SK-N-SH (cell line): ENCODE data around the gene ZNF892. TPM values are rescaled to one million over a fixed set of nuclear protein-coding genes. Genes with fewer than 3 reads are reported as not detected.

Experiments
- CTCF ChIA-PET: fragments of 300-600, 350-600 bp; formaldehyde crosslinking; extraction: SDS; loops from one replicate; lab custom pipeline; 2021; lab: Yijun Ruan, JAX
- POLR2A ChIA-PET: fragments of 350-600 bp; sonication (Branson Sonifier 250); formaldehyde crosslinking; extraction: SDS; loops from one replicate; lab custom pipeline; 2020; ENCODE audit warnings: antibody characterized with exemption, inconsistent platforms; lab: Yijun Ruan, JAX
- DNase-seq: peaks from one replicate; pipeline ENCODE4 v3.0.0; 2012
- H2AFZ ChIP-seq: fragments of 200-600 bp; sonication (generic); 2 replicates; pipeline ENCODE4 v1.8.1; 2016; ENCODE audit warnings: antibody characterized with exemption, mild to moderate bottlenecking, low read depth
- H3F3A ChIP-seq: fragments of 200-600 bp; sonication (generic); replicated peaks from 2 replicates; pipeline ENCODE3; 2016; ENCODE audit warnings: antibody characterized with exemption, mild to moderate bottlenecking; ENCODE audit not compliant: insufficient read depth
- H3K27ac ChIP-seq, 2 experiments: fragments of 200-500 bp in 1 of 2; fragments of 200-600 bp in 1 of 2; sonication (Bioruptor generic) in 1 of 2; sonication (generic), shearing (Covaris generic) in 1 of 2; 2 replicates each; pipeline versions ENCODE4 v1.5.1 to v1.6.1; 2014 to 2016; ENCODE audit warnings: low read depth in 2 of 2, inconsistent platforms in 1 of 2, low read length in 1 of 2, mild to moderate bottlenecking in 1 of 2, mixed read lengths in 1 of 2
- H3K27me3 ChIP-seq: fragments of 200-600 bp; sonication (generic), shearing (Covaris generic); 2 replicates; pipeline ENCODE4 v1.6.1; 2016; ENCODE audit warnings: mixed run types; ENCODE audit not compliant: insufficient read depth
- H3K36me3 ChIP-seq, 2 experiments: fragments of 200-500 bp in 1 of 2; fragments of 200-600 bp in 1 of 2; sonication (Bioruptor generic) in 1 of 2; sonication (generic) in 1 of 2; replicated peaks in 1 of 2; 2 replicates each; pipeline versions ENCODE3 to v1.5.1; 2014 to 2016; ENCODE audit warnings: low read length in 1 of 2, mild to moderate bottlenecking in 1 of 2; ENCODE audit not compliant: insufficient read depth in 2 of 2, control insufficient read depth in 1 of 2
- H3K4me1 ChIP-seq, 2 experiments: fragments of 200-500 bp in 1 of 2; fragments of 200-600 bp in 1 of 2; sonication (Bioruptor generic) in 1 of 2; sonication (generic), shearing (Covaris generic) in 1 of 2; 2 replicates each; pipeline versions ENCODE4 v1.5.1 to v1.6.1; 2014 to 2016; ENCODE audit warnings: low read depth in 1 of 2, low read length in 1 of 2, mixed run types in 1 of 2; ENCODE audit not compliant: insufficient read depth in 2 of 2, control insufficient read depth in 1 of 2
- H3K4me2 ChIP-seq: fragments of 200-600 bp; sonication (generic), shearing (Covaris generic); 2 replicates; pipeline ENCODE4 v1.6.1; 2017; ENCODE audit warnings: mixed run types
- H3K4me3 ChIP-seq, 2 experiments: fragments of 200-500 bp in 1 of 2; fragments of 200-600 bp in 1 of 2; sonication (Bioruptor generic) in 1 of 2; sonication (generic), shearing (Covaris generic) in 1 of 2; 2 replicates each; pipeline versions ENCODE4 v1.5.1 to v1.8.1; 2014 to 2016; ENCODE audit warnings: low read depth in 2 of 2, inconsistent platforms in 1 of 2, low read length in 1 of 2, mild to moderate bottlenecking in 1 of 2, mixed read lengths in 1 of 2, moderate library complexity in 1 of 2
- H3K79me2 ChIP-seq: fragments of 200-600 bp; sonication (generic); 2 replicates; pipeline ENCODE4 v1.8.1; 2017; ENCODE audit warnings: mild to moderate bottlenecking; ENCODE audit not compliant: insufficient read depth
- H3K9ac ChIP-seq: fragments of 200-600 bp; sonication (generic); 2 replicates; pipeline ENCODE4 v1.6.1; 2017; ENCODE audit warnings: mixed run types
- H3K9me2 ChIP-seq: fragments of 200-600 bp; sonication (generic); 2 replicates; pipeline ENCODE4 v1.6.1; 2017; ENCODE audit warnings: mixed run types
- H3K9me3 ChIP-seq: fragments of 200-600 bp; sonication (generic); 2 replicates; pipeline ENCODE4 v1.6.1; 2017; ENCODE audit warnings: mixed run types, mild to moderate bottlenecking, moderate library complexity
- H4K20me1 ChIP-seq: fragments of 200-600 bp; sonication (generic); 2 replicates; pipeline ENCODE4 v1.6.1; 2017; ENCODE audit warnings: mild to moderate bottlenecking, mixed run types; ENCODE audit not compliant: insufficient read depth
- CHD2 ChIP-seq: fragments of 150-350 bp; IDR thresholded peaks from 2 replicates; pipeline ENCODE4 v1.6.1; 2018; ENCODE audit warnings: low read length; ENCODE audit not compliant: partially characterized antibody
- EP300 ChIP-seq, 2 experiments: IDR thresholded peaks; 2 replicates each; pipeline versions ENCODE4 v1.4.0 to v1.6.1; 2012; ENCODE audit warnings: borderline replicate concordance in 1 of 2, low read depth in 1 of 2, low read length in 1 of 2
- EZH2phosphoT487 ChIP-seq: fragments of 200-600 bp; sonication (generic); IDR thresholded peaks from 2 replicates; pipeline ENCODE4 v1.6.1; 2017; ENCODE audit warnings: low read depth, mixed run types, mild to moderate bottlenecking, antibody characterized with exemption, moderate library complexity, borderline replicate concordance
- FOSL2 ChIP-seq: IDR thresholded peaks from 2 replicates; pipeline ENCODE4 v1.4.0; 2012; ENCODE audit warnings: low read depth, mild to moderate bottlenecking, moderate library complexity, borderline replicate concordance
- GABPA ChIP-seq: IDR thresholded peaks from 2 replicates; pipeline ENCODE4 v1.4.0; 2012; ENCODE audit warnings: low read depth, mild to moderate bottlenecking
- GATA2 ChIP-seq: sonication (generic); formaldehyde crosslinking; IDR thresholded peaks from 2 replicates; pipeline ENCODE4 v1.5.0; 2020; ENCODE audit warnings: mild to moderate bottlenecking, missing genetic modification reagents
- MXI1 ChIP-seq: IDR thresholded peaks from 2 replicates; pipeline ENCODE4 v1.6.1; 2012; ENCODE audit warnings: mild to moderate bottlenecking, low read depth, low read length, improper control_type of control experiment
- POLR2AphosphoS5 ChIP-seq: IDR thresholded peaks from 2 replicates; pipeline ENCODE4 v1.6.1; 2012; ENCODE audit warnings: low read depth, low read length
- RAD21 ChIP-seq: IDR thresholded peaks from 2 replicates; pipeline ENCODE4 v1.6.1; 2012; ENCODE audit warnings: mild to moderate bottlenecking, low read length
- RCOR1 ChIP-seq: fragments of 150-350 bp; IDR thresholded peaks from 2 replicates; pipeline ENCODE4 v1.6.1; 2017; ENCODE audit warnings: antibody characterized with exemption, low read length
- RXRA ChIP-seq: IDR thresholded peaks from 2 replicates; pipeline ENCODE4 v1.4.0; 2012; ENCODE audit warnings: low read depth, mild to moderate bottlenecking, borderline replicate concordance
- SIN3A ChIP-seq: IDR thresholded peaks from 2 replicates; pipeline ENCODE4 v1.6.1; 2012; ENCODE audit warnings: low read depth, mild to moderate bottlenecking, low read length, moderate library complexity, borderline replicate concordance
- SMC3 ChIP-seq: IDR thresholded peaks from 2 replicates; pipeline ENCODE4 v1.6.1; 2012; ENCODE audit warnings: low read depth, low read length, improper control_type of control experiment
- TCF12 ChIP-seq: IDR thresholded peaks from 2 replicates; pipeline ENCODE4 v1.4.0; 2012
- YY1 ChIP-seq: IDR thresholded peaks from 2 replicates; pipeline ENCODE4 v1.4.0; 2012; ENCODE audit warnings: low read depth, mild to moderate bottlenecking
- WGBS: methylation state at CpG from one replicate; pipeline ENCODE4 v1.1.6; 2017; ENCODE audit warnings: low lambda C conversion rate; 5-methylcytosine and 5-hydroxymethylcytosine counted together
- polyA plus RNA-seq, 3 experiments: library from polyadenylated mRNA; depleted of rRNA; stranded (reverse); fragments of >200 nt; gene quantifications; 2 replicates each; pipeline ENCODE4 v1.2.3, GENCODE V29; 2012
- TF ChIP-seq, protein P1 (sequence below): fragments of 150-350 bp; IDR thresholded peaks from 2 replicates; pipeline ENCODE4 v1.6.1; 2017; ENCODE audit warnings: antibody characterized with exemption, low read length, low read depth, borderline replicate concordance
- TF ChIP-seq, protein P2 (sequence below): fragments of 200-600 bp; sonication (generic); IDR thresholded peaks from 2 replicates; pipeline ENCODE4 v1.6.1; 2017; ENCODE audit warnings: antibody characterized with exemption, mild to moderate bottlenecking, moderate library complexity
- TF ChIP-seq, protein P3 (sequence below): IDR thresholded peaks from 2 replicates; pipeline ENCODE4; 2012
- TF ChIP-seq, protein P4 (sequence below): IDR thresholded peaks from 2 replicates; pipeline ENCODE4 v1.4.0; 2012; ENCODE audit warnings: low read depth
- TF ChIP-seq, protein P5 (sequence below): IDR thresholded peaks from 2 replicates; pipeline ENCODE4 v1.4.0; 2012; ENCODE audit warnings: low read depth, borderline replicate concordance
- TF ChIP-seq, protein P6 (sequence below): IDR thresholded peaks from 2 replicates; pipeline ENCODE4 v1.6.1; 2012; ENCODE audit warnings: mild to moderate bottlenecking, low read depth, low read length, moderate library complexity

Gene ZNF892
- polyA plus RNA-seq (2012; rRNA removed), result 1.4 TPM in 2 replicates
- 0.75 and 0.76 TPM in 2 replicates for polyA plus RNA-seq (2012; cell fraction: cytosol; rRNA removed)
- polyA plus RNA-seq (2012; cell fraction: nucleus; rRNA removed), result 0.91 and 1.00 TPM in 2 replicates

DNA sequence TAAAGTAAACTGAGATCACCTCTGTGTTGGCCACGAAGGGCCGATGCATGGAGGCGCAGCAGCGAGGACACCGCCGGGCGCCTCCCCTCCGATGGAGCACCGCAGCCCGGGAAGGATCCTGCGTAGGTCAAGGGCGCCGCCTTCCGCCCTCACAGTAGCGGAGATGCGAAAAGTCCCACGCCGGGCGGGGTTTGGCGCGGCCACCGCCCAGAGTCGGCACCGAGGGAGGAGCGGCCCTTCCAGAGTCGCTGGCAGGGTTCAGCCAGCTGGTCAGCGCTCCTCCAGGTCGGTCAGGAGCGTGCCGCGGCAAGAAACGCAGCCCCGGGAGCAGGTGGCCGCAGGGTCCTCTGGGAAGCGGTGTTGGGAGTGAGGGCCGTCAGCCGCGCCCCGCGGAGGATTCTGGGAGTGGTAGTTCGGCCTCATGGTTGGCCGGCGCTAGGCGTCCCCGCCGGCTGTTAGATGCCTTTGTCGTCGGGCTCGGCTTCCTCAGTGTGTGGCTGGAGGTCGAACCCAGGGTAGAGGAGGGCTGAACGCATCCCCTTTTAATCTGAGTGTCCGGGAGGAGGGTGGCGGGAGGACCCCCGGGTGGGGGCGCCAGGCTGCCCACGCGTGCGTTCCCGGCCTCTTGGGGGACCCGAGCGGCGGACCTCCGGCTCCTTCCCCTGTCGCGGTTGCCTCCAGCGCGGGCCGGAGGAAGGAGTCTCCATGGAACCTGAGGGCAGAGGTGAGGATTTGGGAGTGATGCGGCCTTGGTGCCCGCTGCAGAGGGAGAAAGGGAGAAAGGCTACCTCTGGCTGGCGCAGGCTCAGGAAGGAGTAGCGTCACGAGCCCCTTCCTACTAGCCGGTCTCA, at the start of gene ZNF892:
TSS of gene ZNF892 (plus strand) at position 411 of the 851 bp plus-strand sequence. CDS start at position 706, 295 bp downstream.
- CTCF ChIA-PET, result interaction anchor here (1.0 kb wide), 2 partner anchors 11 to 33 kb away, joined by 3 read pairs; no protein-coding TSS in a partner anchor
- Histone ChIP-seq H3K4me2 (peak within 1 kb of the TSS; percentile 80), H3K27ac (peak within 1 kb of the TSS; percentile 33 to 89; a peak in 3 of 4 replicates), H4K20me1 (no peaks in the 10 kb centered on the region), H3K27me3 (no peaks in the 10 kb centered on the region), H3K9me2 (no peaks in the 10 kb centered on the region), H3K4me3 (peak within 1 kb of the TSS; percentile 80 to 81), H3K36me3 (peaks cover 27 to 28% of the 10 kb centered on the region in 2 experiments), H3K9me3 (no peaks in the 10 kb centered on the region; the same call in 1 of the 2 replicates), H3K4me1 (no peaks in the 10 kb centered on the region; a peak in 1 of 4 replicates), H3F3A (peaks cover 7% of the 10 kb centered on the region), H3K79me2 (no peaks in the 10 kb centered on the region), H2AFZ (peak within 1 kb of the TSS; percentile 87), H3K9ac (peak within 1 kb of the TSS; percentile 64)
- TF ChIP-seq RXRA, result no peak; the same call in 1 of the 2 replicates
- TF ChIP-seq, protein P1, sequence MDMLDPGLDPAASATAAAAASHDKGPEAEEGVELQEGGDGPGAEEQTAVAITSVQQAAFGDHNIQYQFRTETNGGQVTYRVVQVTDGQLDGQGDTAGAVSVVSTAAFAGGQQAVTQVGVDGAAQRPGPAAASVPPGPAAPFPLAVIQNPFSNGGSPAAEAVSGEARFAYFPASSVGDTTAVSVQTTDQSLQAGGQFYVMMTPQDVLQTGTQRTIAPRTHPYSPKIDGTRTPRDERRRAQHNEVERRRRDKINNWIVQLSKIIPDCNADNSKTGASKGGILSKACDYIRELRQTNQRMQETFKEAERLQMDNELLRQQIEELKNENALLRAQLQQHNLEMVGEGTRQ, result no peak
- TF ChIP-seq EP300 (IDR thresholded peaks at IDR 0.05; ENCODE audit: borderline replicate concordance in 1 of 2, low read depth in 1 of 2, low read length in 1 of 2), result no peak; a peak in 1 of 4 replicates
- TF ChIP-seq GABPA, result peak; percentile 44; the same call in 1 of the 2 replicates
- TF ChIP-seq, protein P2, sequence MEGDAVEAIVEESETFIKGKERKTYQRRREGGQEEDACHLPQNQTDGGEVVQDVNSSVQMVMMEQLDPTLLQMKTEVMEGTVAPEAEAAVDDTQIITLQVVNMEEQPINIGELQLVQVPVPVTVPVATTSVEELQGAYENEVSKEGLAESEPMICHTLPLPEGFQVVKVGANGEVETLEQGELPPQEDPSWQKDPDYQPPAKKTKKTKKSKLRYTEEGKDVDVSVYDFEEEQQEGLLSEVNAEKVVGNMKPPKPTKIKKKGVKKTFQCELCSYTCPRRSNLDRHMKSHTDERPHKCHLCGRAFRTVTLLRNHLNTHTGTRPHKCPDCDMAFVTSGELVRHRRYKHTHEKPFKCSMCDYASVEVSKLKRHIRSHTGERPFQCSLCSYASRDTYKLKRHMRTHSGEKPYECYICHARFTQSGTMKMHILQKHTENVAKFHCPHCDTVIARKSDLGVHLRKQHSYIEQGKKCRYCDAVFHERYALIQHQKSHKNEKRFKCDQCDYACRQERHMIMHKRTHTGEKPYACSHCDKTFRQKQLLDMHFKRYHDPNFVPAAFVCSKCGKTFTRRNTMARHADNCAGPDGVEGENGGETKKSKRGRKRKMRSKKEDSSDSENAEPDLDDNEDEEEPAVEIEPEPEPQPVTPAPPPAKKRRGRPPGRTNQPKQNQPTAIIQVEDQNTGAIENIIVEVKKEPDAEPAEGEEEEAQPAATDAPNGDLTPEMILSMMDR, result peak; percentile 47
- TF ChIP-seq, protein P3, sequence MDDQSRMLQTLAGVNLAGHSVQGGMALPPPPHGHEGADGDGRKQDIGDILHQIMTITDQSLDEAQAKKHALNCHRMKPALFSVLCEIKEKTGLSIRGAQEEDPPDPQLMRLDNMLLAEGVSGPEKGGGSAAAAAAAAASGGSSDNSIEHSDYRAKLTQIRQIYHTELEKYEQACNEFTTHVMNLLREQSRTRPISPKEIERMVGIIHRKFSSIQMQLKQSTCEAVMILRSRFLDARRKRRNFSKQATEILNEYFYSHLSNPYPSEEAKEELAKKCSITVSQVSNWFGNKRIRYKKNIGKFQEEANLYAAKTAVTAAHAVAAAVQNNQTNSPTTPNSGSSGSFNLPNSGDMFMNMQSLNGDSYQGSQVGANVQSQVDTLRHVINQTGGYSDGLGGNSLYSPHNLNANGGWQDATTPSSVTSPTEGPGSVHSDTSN, result no peak
- peak; percentile 62 for TF ChIP-seq RAD21
- TF ChIP-seq SMC3, result peak; percentile 32; the same call in 1 of the 2 replicates
- TF ChIP-seq FOSL2, result no peak
- TF ChIP-seq TCF12, result peak; percentile 29; the same call in 1 of the 2 replicates
- peak; percentile 41; the same call in 1 of the 2 replicates for TF ChIP-seq RCOR1
- TF ChIP-seq MXI1, result peak; percentile 74; the same call in 1 of the 2 replicates
- peak; percentile 52 for TF ChIP-seq CHD2
- TF ChIP-seq POLR2AphosphoS5, result peak; percentile 73
- TF ChIP-seq SIN3A, result 0 out of 2 replicates have a peak, but pooled peaks have one; percentile 37
- TF ChIP-seq GATA2 (CRISPR knock-in tag), result no peak
- TF ChIP-seq, protein P4, sequence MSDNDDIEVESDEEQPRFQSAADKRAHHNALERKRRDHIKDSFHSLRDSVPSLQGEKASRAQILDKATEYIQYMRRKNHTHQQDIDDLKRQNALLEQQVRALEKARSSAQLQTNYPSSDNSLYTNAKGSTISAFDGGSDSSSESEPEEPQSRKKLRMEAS, result peak; percentile 93
- TF ChIP-seq, protein P5, sequence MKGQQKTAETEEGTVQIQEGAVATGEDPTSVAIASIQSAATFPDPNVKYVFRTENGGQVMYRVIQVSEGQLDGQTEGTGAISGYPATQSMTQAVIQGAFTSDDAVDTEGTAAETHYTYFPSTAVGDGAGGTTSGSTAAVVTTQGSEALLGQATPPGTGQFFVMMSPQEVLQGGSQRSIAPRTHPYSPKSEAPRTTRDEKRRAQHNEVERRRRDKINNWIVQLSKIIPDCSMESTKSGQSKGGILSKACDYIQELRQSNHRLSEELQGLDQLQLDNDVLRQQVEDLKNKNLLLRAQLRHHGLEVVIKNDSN, result 0 out of 2 replicates have a peak, but pooled peaks have one; percentile 28
- TF ChIP-seq, protein P6, sequence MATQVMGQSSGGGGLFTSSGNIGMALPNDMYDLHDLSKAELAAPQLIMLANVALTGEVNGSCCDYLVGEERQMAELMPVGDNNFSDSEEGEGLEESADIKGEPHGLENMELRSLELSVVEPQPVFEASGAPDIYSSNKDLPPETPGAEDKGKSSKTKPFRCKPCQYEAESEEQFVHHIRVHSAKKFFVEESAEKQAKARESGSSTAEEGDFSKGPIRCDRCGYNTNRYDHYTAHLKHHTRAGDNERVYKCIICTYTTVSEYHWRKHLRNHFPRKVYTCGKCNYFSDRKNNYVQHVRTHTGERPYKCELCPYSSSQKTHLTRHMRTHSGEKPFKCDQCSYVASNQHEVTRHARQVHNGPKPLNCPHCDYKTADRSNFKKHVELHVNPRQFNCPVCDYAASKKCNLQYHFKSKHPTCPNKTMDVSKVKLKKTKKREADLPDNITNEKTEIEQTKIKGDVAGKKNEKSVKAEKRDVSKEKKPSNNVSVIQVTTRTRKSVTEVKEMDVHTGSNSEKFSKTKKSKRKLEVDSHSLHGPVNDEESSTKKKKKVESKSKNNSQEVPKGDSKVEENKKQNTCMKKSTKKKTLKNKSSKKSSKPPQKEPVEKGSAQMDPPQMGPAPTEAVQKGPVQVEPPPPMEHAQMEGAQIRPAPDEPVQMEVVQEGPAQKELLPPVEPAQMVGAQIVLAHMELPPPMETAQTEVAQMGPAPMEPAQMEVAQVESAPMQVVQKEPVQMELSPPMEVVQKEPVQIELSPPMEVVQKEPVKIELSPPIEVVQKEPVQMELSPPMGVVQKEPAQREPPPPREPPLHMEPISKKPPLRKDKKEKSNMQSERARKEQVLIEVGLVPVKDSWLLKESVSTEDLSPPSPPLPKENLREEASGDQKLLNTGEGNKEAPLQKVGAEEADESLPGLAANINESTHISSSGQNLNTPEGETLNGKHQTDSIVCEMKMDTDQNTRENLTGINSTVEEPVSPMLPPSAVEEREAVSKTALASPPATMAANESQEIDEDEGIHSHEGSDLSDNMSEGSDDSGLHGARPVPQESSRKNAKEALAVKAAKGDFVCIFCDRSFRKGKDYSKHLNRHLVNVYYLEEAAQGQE, result 0 out of 2 replicates have a peak, but pooled peaks have one; percentile 15
- TF ChIP-seq YY1, result peak; percentile 51; the same call in 1 of the 2 replicates
- no peak for TF ChIP-seq EZH2phosphoT487
- WGBS, result 4% methylated on average over 38 of the region's 74 CpGs
- POLR2A ChIA-PET, result interaction anchor here (0.6 to 1.2 kb wide), 2 partner anchors 43 to 105 kb away, joined by 3 read pairs; no protein-coding TSS in a partner anchor
- DNase-seq, result peak; percentile 96
